ENCODE measurements around the gene LRMDA. TPM values are rescaled to one million over a fixed set of nuclear protein-coding genes. Genes with fewer than 3 reads are reported as not detected.

LRMDA gene
- total and polyA plus RNA-seq, 2 of the 4 experiments (the other 2 are of a cell fraction) = 0.07 TPM; not detected in 1

GRCh38 chr10:76112826-76113150, 681.4 kb downstream of the LRMDA start:
- H2AK5ac ChIP-seq (ENCODE audit: low read depth, low read length) = no peak overlapping the region
- POLR2A ChIA-PET (ENCODE audit: unreplicated experiment) = no interaction called here
- H3K18ac ChIP-seq (ENCODE audit: low read depth, low read length) = no peak overlapping the region
- H3K27me3 ChIP-seq (ENCODE audit: control insufficient read depth, insufficient read depth, low read length) = peaks cover 6% of the 10 kb centered on the region
- H4K5ac ChIP-seq (ENCODE audit: low read depth, low read length) = no peak overlapping the region
- no peak overlapping the region for H2BK120ac ChIP-seq (ENCODE audit: low read depth, low read length)
- no peak for DNase-seq
- H3K4me1 ChIP-seq (ENCODE audit: control insufficient read depth, insufficient read depth, low read length) = peaks cover 3% of the 10 kb centered on the region
- BruUV-seq (replicated peaks) = no TSS peak
- no peak overlapping the region for H2BK5ac ChIP-seq (ENCODE audit: low read depth, low read length, poor library complexity, severe bottlenecking)
- H3K56ac ChIP-seq (ENCODE audit: extremely low read depth, insufficient read depth, low read length) = no peak overlapping the region
- no peak overlapping the region for H3K27ac ChIP-seq (ENCODE audit: insufficient read depth, low read length)
- no peaks in the 10 kb centered on the region for H3K36me3 ChIP-seq (ENCODE audit: control insufficient read depth, insufficient read depth, low read length)
- dilution Hi-C loops (cut with HindIII; ENCODE audit: low sequenced_read_pairs, unreplicated experiment) (no loop called here), intact Hi-C loops (cut with micrococcal nuclease) (no loop called here), in situ Hi-C loops (cut with MboI; ENCODE audit: low sequenced_read_pairs) (no loop called here)
- H3K4me3 ChIP-seq (ENCODE audit: insufficient read depth, low read depth, low read length) = no peak overlapping the region
- H2BK20ac ChIP-seq (ENCODE audit: low read depth, low read length) = no peak overlapping the region
- TF ChIP-seq ELK1 (IDR thresholded peaks at IDR 0.05; ENCODE audit: borderline replicate concordance, low read depth, low read length) (no peak), POLR2A (IDR thresholded peaks at IDR 0.05; ENCODE audit: low read depth, low read length) (no peak), MAZ (IDR thresholded peaks at IDR 0.05; ENCODE audit: borderline replicate concordance, low read depth, low read length) (no peak), SMC3 (IDR thresholded peaks at IDR 0.05; ENCODE audit: low read depth, low read length) (no peak), MXI1 (IDR thresholded peaks at IDR 0.05; ENCODE audit: borderline replicate concordance, low read depth, low read length) (no peak), CHD1 (IDR thresholded peaks at IDR 0.05; ENCODE audit: low read depth, low read length) (no peak)
- H3K14ac ChIP-seq (replicated peaks; ENCODE audit: low read depth, low read length) = no peak overlapping the region
- H2AFZ ChIP-seq (replicated peaks; ENCODE audit: low read length, poor library complexity) = no peak overlapping the region
- no peak for ATAC-seq (ENCODE audit: low read depth)
- CTCF ChIA-PET = no interaction called here
- no peaks in the 10 kb centered on the region for H4K20me1 ChIP-seq (ENCODE audit: insufficient read depth, low read length)
- H3K9me3 ChIP-seq (ENCODE audit: control insufficient read depth, insufficient read depth, low read length) = no peaks in the 10 kb centered on the region
- H2AK9ac ChIP-seq (replicated peaks; ENCODE audit: low read depth, low read length, poor library complexity) = no peak overlapping the region
- H3K9ac ChIP-seq (ENCODE audit: low read depth, low read length) = no peak overlapping the region
- WGBS, 2 experiments (ENCODE audit: extremely low coverage in 2 of 2, insufficient read length in 1 of 2) = no CpG with 5 or more reads among the region's 2 CpGs
- H2BK15ac ChIP-seq (ENCODE audit: low read depth, low read length) = peak overlapping the region; percentile 27; the same call in 1 of the 3 replicates
- no peak overlapping the region for H3K4ac ChIP-seq (ENCODE audit: low read depth, low read length)
- no peaks in the 10 kb centered on the region for H3K79me1 ChIP-seq (ENCODE audit: low read depth in 1 of 2, low read length in 2 of 2)
- no peak overlapping the region for H3K4me2 ChIP-seq (ENCODE audit: low read depth, low read length)
- no peak overlapping the region for H4K8ac ChIP-seq (ENCODE audit: low read depth in 2 of 2, low read length in 2 of 2)
- no peak overlapping the region for H3K23ac ChIP-seq (ENCODE audit: low read depth, low read length)
- no peak overlapping the region for H4K91ac ChIP-seq (ENCODE audit: insufficient read depth, low read depth, low read length)
- no peaks in the 10 kb centered on the region for H3K9me1 ChIP-seq (ENCODE audit: insufficient read depth, low read length)

Data from IMR-90 (cell line).